GM21526 (cell line): ENCODE measurements around the gene ACP2.
"Not testable (repeated sequence)": the region's sequence is repeated elsewhere in the genome, so short reads cannot be mapped to it uniquely, and the experiment has no call there.

Experiments used
- ATAC-seq: cut with Tn5 transposase; IDR thresholded peaks from one replicate; pipeline ENCODE4 v1.9.1; 2021; ENCODE audit warnings: moderate library complexity; ENCODE audit not compliant: unreplicated experiment, low FRiP score

The ACP2 gene

DNA sequence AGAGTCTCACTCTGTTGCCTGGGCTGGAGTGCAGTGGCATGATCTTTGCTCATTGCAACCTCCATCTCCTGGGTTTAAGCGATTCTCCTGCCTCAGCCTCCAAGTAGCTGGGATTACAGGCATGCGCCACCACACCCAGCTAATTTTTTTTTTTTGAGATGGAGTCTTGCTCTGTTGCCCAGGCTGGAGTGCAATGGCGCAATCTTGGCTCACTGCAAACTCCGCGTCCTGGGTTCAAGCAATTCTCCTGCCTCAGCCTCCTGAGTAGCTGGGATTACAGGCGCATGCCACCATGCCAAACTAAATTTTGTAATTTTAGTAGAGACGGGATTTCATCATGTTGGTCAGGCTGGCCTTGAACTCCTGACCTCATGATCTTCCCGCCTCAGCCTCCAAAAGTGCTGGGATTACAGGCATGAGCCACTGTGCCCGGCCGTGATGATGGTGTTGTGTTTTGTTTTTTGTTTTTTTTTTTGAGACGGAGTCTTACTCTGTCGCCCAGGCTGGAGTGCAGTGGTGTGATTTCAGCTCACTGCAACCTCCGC lies 40.5 kb downstream of the ACP2 start:
- not testable (repeated sequence) for ATAC-seq

GRCh38 chr11:47207459-47207858 lies 41.2 kb downstream of the ACP2 start:
- no peak for ATAC-seq

- ATAC-seq, result not testable (repeated sequence)
Observed at GRCh38 chr11:47206577-47206976, 42.0 kb downstream of the ACP2 start.

DNA sequence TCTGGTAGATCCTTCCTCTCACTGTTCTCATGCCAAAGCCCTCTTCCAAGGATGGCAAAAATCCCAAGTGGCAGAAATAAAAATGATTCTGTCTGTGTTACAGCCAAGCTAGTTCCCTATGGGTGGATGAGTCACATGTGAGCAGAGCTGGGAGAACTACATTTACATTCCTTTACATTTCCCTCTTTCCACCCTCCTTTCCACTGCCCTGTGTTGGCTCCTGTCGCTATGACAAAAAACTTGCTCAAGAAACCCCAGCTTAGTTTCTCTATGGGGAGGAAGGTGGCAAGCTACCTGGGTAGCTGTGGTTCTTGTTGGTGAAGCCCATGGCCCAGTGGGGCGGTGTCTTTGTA lies 44.0 kb downstream of the ACP2 start:
- no peak for ATAC-seq

DNA sequence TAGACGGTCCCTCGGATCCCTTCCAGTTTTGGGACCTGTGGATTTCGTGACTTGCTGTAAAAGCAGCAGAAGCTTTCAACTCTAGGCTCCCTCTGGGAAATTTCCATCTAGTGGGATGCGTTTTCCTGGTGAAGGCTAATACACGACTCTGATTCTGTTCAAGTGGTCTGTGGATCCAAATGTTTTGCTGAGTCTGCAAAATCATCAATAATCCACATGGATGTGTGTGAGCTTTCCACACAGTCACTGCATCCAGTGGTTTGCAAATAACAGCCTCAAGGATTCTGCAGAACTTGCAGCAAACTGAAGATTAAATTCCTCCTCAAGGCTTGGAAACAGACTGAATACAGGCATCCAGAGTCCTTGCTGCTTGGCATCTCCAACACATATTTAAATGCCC lies 46.0 kb downstream of the ACP2 start:
- ATAC-seq, result no peak

GRCh38 chr11:47201015-47201414 lies 47.6 kb downstream of the ACP2 start:
- no peak for ATAC-seq

GRCh38 chr11:47198161-47198560 lies 50.5 kb downstream of the ACP2 start:
- ATAC-seq, result not testable (repeated sequence)

DNA sequence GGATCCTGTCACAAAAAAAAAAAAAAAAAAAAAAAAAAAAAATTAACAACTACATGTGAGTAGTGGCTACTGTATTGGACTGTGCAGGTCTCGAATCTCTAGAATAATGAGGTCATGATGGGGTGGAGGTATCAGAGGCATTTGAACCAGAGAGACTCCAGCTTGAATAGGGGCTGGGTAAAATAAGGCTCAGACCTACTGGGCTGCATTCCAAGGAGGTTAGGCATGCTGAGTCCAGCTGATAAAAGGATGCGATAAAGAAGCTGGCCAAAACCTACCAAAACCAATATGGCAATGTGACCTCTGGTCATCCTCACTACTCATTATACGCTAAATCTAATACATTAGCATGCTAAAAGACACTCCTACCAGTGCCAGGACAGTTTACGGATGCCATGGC lies 56.5 kb downstream of the ACP2 start:
- ATAC-seq, result no peak

DNA sequence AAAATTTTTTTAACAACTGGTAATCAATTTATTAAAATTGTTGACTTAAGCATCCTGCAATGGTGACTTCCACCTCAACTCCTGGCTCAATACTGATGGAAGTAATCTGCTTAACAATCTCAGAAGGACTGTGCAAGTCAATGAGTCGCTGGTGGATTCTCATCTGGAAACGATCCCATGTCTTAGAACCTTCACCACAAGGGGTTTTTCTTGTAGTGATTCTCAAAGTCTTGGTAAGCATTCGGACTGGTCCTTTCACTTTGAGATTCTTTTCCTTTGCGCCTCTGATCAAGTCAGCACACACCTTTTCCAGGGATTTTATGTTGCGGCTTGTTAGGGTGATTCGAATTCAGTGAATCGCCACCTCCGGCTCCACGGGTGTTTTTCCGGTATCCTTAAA lies 57.5 kb downstream of the ACP2 start:
- not testable (repeated sequence) for ATAC-seq
